GM12864 (cell line): Measurements from ENCODE around the gene KCNJ12.
"Not testable (repeated sequence)": the region's sequence is repeated elsewhere in the genome, so short reads cannot be mapped to it uniquely, and the experiment has no call there.

Source experiments
- DNase-seq: peaks from one replicate; pipeline ENCODE4 v3.0.0-alpha.2; 2011; ENCODE audit warnings: low read depth
- H3K4me3 ChIP-seq: 2 replicates; pipeline ENCODE4 v1.5.1; 2011; ENCODE audit warnings: mild to moderate bottlenecking, low read depth, low read length, control low read depth
- TF ChIP-seq, protein P1 (sequence below): IDR thresholded peaks from 2 replicates; pipeline ENCODE4 v1.5.1; 2011; ENCODE audit warnings: low read depth, mild to moderate bottlenecking, moderate library complexity, low read length, control low read depth, inconsistent platforms; ENCODE audit errors: missing control alignments

The KCNJ12 gene

GRCh38 chr17:21400816-21401593 is 24.8 kb downstream of the KCNJ12 start:
- TF ChIP-seq, protein P1, sequence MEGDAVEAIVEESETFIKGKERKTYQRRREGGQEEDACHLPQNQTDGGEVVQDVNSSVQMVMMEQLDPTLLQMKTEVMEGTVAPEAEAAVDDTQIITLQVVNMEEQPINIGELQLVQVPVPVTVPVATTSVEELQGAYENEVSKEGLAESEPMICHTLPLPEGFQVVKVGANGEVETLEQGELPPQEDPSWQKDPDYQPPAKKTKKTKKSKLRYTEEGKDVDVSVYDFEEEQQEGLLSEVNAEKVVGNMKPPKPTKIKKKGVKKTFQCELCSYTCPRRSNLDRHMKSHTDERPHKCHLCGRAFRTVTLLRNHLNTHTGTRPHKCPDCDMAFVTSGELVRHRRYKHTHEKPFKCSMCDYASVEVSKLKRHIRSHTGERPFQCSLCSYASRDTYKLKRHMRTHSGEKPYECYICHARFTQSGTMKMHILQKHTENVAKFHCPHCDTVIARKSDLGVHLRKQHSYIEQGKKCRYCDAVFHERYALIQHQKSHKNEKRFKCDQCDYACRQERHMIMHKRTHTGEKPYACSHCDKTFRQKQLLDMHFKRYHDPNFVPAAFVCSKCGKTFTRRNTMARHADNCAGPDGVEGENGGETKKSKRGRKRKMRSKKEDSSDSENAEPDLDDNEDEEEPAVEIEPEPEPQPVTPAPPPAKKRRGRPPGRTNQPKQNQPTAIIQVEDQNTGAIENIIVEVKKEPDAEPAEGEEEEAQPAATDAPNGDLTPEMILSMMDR: no peak
- H3K4me3 ChIP-seq: no peak overlapping the region
- DNase-seq: no peak

DNA sequence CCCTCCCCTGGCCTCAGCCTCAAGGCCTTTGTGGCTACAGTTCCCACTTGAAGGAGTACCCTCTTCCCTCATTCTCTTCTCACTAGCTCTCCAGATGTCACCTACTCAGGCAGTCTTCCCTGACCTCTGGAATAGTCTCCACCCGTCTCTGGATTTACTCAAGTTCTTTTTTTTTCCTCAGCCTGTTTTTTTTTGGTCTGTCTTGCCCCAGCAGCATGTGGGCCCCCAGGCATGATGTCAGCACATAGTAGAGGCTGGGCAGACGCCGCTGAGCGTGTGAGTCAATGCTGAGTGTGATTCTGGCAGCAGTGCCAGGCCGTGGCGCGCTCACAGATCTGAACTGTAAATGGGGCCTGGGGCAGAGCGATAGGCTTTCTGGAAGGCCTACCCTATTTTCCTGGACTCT is 26.0 kb downstream of the KCNJ12 start:
- DNase-seq, H3K4me3 ChIP-seq: not testable (repeated sequence)

- DNase-seq, H3K4me3 ChIP-seq: not testable (repeated sequence)
Measured at GRCh38 chr17:21402926-21403325, 26.8 kb downstream of the KCNJ12 start.

- H3K4me3 ChIP-seq, DNase-seq: not testable (repeated sequence)
Measured at GRCh38 chr17:21404106-21404505, 27.9 kb downstream of the KCNJ12 start.

DNA sequence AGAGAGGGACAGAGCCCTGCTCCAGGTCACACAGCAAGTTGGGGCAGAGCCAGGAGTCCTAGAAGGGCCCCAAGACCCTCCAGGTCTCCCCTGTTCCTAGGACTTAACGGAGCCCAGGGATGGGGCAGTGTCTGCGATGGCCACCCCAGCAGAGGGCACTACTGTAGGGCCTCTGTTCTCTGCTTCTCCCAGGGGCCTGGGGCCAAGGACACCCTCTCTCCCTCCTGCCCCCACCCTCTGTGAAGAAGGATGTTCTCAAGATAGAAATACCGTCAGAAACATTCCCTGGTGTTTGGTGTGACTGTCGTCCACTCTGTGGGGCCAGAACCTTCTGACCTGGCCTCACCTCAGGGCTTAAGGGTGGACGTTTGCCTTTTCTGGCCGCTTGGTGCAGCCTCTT is 28.4 kb downstream of the KCNJ12 start:
- DNase-seq, H3K4me3 ChIP-seq: not testable (repeated sequence)

DNA sequence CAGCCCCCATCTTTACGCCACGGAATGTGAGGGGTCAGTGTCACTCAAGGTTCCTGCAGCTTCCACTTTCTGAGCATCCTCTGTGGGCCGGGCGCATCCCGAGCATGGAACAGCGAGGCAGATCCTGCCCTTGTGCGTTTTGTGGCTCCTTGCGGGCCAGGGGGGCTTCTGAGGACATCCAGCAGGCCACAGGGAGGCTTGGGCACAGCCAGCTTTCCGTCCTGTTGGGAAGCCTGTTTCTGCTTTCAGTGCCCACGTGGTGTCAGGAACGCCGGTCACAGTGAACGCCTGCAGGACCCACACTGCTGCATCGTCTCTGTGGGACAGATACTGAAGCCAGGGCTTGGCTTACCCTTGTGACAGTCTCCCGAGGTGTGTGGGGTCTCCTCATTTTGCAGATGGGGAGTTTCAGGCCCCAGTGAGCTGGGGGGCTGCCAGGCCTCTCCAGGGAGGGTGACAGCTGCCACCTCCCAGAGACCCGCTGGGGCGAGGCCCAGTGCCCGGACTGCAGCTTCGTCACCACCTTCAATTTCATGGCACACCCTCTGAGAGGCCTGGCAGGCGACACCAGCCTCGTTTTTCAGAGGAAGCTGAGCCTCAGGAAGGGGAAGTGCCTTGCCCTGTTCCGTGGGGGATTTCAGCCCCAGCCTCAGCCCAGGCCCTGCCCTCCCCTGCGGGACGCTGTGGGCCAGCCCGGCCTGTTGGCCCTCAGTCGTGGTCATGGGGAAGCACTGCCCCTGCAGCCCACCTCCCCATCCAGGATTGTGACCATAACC is 29.0 kb downstream of the KCNJ12 start:
- not testable (repeated sequence) for H3K4me3 ChIP-seq, DNase-seq

- H3K4me3 ChIP-seq, DNase-seq: not testable (repeated sequence)
Measured at GRCh38 chr17:21405904-21406400, 29.8 kb downstream of the KCNJ12 start.

DNA sequence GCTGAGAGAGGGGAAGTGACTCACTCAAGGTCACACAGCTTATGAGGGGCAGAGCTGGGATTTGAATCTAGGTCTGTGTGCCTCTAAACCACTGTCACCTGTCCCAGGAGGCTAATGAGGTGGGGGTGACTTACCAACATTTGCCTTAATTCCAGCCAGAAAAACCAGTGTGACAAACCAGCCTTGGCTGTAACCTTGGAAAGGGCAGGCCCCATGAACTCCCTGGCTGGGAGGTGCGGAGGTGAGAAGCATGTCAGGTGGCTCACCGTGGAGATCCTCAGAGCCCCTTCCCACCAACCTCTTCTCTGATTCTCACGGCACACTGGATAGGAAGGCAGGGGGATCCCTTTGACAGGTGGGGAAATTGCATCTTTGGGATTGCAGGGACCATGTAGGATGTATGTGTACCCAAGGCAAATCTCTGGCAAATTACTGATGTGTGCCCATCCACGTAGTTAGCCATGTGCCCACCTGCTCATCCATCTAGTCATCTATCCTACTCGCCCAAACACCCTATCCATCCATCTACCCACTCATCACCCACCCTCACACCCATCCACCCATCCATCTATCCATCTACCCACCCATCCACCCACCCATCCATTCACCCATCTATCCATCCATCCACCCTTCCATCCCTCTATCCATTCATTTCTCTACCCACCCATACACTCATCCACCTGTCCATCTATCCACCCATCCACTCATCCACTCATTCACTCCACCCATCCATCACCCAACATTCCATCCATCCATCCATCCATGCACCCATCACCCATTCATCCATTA is 30.7 kb downstream of the KCNJ12 start:
- not testable (repeated sequence) for DNase-seq, H3K4me3 ChIP-seq

DNA sequence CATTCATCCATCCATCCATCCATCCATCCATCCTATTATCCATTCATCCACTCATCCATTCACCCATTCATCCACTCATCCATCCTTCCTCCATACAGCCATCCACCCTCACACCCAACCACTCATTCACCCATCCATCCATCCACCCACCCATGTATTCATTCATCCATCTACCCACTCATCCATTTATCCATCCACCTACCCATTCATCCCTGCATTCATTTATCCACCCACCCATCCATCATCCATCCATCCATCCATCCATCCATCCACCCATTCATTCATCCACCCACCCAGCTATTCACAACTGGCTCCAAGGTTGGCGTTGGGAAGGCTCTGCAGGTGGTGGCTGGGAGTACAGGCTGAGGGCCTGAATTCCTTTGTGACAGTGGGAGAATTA is 31.6 kb downstream of the KCNJ12 start:
- not testable (repeated sequence) for DNase-seq, H3K4me3 ChIP-seq

GRCh38 chr17:21408224-21408623 is 32.1 kb downstream of the KCNJ12 start:
- not testable (repeated sequence) for DNase-seq, H3K4me3 ChIP-seq

- DNase-seq, H3K4me3 ChIP-seq: not testable (repeated sequence)
Measured at GRCh38 chr17:21408766-21409300, 32.7 kb downstream of the KCNJ12 start.

GRCh38 chr17:21409388-21409787 is 33.2 kb downstream of the KCNJ12 start:
- not testable (repeated sequence) for H3K4me3 ChIP-seq, DNase-seq

GRCh38 chr17:21409971-21410370 is 33.8 kb downstream of the KCNJ12 start:
- not testable (repeated sequence) for DNase-seq, H3K4me3 ChIP-seq

DNA sequence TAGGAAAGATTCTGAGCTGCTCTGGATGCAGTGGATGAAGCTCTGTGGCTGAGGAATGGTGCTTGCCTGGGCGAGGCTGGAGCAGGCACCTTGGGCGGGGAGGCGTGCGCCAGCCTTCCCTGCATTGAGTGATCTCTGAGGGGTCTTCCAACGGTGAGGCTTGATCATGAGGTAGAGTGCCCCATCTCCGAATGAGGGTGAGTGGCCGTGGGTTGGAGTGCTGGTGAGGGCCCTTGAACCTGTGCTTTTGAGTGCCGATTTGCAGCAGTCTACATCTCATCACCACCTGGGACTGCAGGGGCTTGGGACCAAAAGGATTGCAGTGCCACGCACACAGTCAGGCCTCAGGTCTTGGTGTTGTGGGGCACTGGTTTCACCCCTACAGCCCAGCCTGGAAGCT is 34.2 kb downstream of the KCNJ12 start:
- not testable (repeated sequence) for H3K4me3 ChIP-seq, DNase-seq

- not testable (repeated sequence) for DNase-seq, H3K4me3 ChIP-seq
Measured at GRCh38 chr17:21410906-21411678, 34.9 kb downstream of the KCNJ12 start.

GRCh38 chr17:21411679-21412205 is 35.6 kb downstream of the KCNJ12 start:
- not testable (repeated sequence) for H3K4me3 ChIP-seq, DNase-seq
